Colon (tissue), 2 donors: ENCODE data around the gene CLCNKA.

Experiments
- FAIRE-seq: peaks from 2 replicates; lab custom pipeline; 2012; peaks lifted over from hg19 to GRCh38; lab: Jason Lieb, UNC
- donor health status: control.
- donor health status: control.

CLCNKA gene

DNA sequence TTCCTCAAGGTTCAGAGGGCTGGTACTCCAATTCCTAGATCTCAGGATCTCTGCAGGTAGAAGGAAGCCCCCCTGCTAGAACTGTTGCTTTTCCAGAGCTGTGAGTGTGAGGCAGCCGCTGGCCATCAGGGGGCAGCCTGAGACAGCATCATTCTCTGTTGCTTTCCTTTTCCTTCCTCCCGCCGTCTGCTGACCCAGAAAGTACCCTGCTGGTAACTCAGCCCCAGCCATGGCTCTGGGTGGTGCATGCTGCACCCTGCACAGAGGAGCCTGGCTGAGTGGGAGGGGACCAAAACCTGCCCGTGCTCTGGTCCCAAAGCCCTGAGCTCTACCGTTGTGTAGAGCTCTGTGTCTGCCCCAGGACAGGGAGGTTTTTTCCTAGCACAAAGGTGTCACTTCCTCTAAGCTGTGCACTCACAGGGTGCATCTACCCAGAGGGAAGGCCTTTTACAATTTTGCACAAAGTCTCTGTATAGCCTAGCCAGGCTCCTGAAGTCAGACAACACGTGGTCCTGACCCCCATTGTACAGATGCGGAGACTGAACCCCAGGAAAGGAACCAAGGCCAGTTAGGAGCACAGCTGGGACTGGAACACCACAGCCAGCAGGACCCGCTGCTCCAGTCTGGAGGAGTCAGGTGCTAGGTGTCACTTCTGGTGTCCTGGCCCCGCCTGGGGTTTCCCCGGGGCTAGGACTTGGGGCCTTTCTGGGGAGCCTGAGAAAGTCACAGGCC, 57.3 kb downstream of the CLCNKA start:
- FAIRE-seq: no peak

DNA sequence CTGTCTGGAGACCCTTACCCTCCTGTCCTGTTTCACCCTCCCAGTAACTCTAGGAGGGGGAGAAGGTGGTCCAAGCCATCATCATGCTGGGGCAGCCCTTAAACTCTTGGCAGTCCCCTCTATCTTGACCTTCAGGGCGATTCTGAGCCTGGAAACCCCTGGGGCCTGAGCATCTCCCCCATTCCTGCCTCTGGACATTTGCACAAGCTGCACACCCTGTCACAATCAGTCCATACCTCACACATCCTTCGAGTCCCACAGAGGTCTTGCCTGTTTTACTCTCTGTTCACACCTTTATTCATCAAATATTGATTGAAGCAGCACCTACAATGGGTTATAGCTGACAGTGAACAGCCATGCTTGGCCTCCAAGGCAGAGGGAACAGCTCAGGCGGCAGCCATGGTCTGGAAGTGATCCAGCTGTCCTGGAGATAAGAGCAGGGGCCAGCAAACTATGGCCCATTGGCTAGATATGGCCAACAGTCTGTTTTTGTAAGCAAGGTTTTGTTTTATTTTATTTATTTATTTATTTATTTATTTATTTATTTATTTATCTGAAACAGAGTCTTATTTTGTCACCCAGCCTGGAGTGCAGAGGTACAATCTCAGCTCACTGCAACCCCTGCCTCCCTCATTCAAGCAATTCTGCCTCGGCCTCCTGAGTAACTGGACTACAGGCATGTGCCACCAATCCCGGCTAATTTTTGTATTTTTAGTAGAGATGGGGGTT, 58.8 kb downstream of the CLCNKA start:
- no peak for FAIRE-seq

DNA sequence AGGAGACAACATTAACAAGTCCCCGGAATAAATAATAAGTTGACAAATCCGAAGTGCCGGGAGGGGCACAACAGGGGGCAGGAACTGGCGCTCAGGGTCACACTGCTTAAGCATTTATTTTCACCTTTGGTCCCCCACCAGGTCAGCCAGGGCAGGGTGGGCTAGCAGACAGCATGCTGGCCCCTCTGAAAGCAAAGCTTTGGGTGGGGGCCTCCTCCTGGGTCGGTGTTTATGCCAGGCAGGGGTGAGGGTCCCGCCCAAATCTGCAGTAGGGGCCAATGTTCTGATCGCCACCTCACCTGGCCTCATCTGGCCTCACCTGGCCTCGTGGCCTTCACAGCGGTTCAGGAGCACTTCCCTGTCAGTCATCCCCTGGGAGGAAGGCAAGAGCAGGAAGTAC, 59.8 kb downstream of the CLCNKA start:
- no peak for FAIRE-seq

DNA sequence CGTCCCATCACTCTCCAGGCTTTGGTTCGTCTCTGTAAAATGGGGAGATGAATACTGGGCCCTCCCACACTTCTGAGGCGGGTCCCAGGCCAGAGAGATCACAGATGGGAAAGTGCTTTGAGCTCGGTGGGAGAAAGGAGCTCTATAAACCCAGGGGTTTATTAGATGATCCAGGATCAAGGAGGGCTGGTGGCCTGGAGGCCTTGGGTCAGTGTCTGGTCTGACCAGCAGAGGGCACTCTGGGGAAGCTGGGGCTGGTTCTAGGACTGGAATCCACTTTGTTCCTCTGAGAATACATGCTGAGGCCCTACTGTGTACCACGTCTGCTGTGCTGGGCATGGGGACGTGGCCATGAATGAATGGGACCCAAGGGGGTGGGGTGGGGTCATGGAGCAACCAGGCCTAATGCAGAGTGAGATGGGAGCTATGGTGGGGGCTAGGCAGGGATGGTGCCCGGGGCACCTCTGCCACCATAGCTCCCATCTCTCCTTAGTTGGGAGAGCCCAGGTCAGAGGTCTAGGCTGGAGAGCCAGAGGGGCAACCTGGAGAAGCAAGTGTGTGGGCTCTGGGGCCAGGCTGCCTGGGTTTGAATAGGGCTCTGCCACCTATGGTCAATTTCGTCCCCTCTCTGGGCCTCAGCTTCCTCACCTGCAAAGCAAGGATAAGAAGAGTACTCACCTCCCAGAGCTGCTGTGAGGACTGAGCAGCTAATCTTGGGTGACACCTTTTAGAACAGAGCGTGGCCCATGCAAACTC, 60.6 kb downstream of the CLCNKA start:
- no peak for FAIRE-seq

DNA sequence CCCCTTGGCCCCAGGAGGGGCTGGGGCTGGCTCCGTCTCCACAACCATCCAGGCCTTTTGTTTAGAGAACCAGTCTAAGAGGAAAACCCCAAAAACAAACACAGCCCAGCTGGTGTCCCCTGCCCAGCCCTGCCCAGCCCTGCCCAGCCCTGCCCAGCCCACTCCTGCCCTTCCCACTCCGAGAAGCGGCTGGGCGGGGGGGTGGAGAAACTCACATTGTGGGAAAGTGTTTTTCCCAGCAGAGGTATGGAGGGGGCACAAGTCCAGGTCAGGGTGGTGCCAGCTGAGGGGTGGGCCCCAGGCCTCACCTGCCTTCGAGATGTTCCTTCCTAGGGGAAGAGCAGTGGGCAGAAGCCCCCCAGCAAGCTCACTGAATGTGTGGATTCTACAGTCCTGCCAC, 61.6 kb downstream of the CLCNKA start:
- FAIRE-seq: no peak
